GM06990 (cell line): ENCODE results near the gene ABCC11.

Experiments used
- DNase-seq: peaks from one replicate; pipeline ENCODE4 v3.0.0-alpha.2; 2011; ENCODE audit not compliant: insufficient read length; ENCODE audit errors: extremely low read depth
- H3K27me3 ChIP-seq: replicated peaks from 2 replicates; pipeline ENCODE4 v1.6.0; 2011; ENCODE audit warnings: low read length; ENCODE audit not compliant: control insufficient read depth, insufficient read depth
- H3K36me3 ChIP-seq: 2 replicates; pipeline ENCODE4 v1.5.1; 2011; ENCODE audit warnings: low read length; ENCODE audit not compliant: control insufficient read depth, insufficient read depth
- H3K4me3 ChIP-seq: replicated peaks from 2 replicates; pipeline ENCODE4 v1.5.1; 2011; ENCODE audit warnings: low read depth, mild to moderate bottlenecking, control low read depth, low read length
- TF ChIP-seq, protein P1 (sequence below): IDR thresholded peaks from 2 replicates; pipeline ENCODE4 v1.5.1; 2011; ENCODE audit warnings: low read length, control low read depth, mild to moderate bottlenecking, inconsistent platforms; ENCODE audit not compliant: insufficient read depth, poor library complexity, severe bottlenecking

The ABCC11 gene

DNA sequence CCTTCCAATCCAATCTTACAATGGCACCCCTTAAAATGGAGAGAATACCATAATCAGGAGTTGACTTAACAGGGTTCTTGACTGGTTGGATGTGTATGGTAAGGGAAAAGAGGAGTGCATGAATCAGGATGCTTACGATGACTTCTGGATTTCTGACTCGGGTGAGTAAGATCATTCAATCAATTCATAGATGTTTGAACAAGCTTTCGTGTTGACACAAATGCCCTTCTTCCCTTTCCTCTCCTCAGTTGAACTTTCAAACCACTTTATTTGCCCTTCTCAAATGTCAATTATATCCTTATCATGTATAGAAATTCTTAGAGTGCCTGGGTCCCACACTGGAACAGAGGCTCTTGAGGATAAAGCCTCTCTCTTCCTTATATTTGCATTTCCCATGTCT is 117.4 kb downstream of the ABCC11 start:
- peaks cover 1% of the 10 kb centered on the region; the same call in 1 of the 2 replicates for H3K27me3 ChIP-seq
- H3K4me3 ChIP-seq, result no peak overlapping the region
- DNase-seq, result no peak
- TF ChIP-seq, protein P1, sequence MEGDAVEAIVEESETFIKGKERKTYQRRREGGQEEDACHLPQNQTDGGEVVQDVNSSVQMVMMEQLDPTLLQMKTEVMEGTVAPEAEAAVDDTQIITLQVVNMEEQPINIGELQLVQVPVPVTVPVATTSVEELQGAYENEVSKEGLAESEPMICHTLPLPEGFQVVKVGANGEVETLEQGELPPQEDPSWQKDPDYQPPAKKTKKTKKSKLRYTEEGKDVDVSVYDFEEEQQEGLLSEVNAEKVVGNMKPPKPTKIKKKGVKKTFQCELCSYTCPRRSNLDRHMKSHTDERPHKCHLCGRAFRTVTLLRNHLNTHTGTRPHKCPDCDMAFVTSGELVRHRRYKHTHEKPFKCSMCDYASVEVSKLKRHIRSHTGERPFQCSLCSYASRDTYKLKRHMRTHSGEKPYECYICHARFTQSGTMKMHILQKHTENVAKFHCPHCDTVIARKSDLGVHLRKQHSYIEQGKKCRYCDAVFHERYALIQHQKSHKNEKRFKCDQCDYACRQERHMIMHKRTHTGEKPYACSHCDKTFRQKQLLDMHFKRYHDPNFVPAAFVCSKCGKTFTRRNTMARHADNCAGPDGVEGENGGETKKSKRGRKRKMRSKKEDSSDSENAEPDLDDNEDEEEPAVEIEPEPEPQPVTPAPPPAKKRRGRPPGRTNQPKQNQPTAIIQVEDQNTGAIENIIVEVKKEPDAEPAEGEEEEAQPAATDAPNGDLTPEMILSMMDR, result no peak
- no peaks in the 10 kb centered on the region for H3K36me3 ChIP-seq

DNA sequence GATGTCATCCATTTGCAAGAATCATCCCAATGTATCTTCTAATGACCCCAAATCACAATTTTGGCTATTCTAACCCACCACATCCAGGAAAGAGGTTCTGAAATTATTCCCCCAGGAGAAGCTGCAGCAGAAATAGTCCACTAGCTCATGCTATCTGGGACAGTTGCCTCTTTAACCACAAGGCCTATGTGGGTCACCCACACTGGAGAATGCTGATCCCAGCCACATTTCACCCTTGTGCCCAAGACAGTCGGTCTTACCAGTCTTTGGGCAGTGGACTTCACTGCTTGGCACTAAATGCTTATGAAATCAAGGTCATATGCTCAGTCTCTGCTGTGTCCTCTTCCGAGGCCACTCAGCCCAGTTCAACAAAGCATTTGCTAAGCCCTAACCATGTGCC is 118.6 kb downstream of the ABCC11 start:
- DNase-seq, result no peak
- Histone ChIP-seq H3K27me3 (peaks cover 1% of the 10 kb centered on the region; the same call in 1 of the 2 replicates), H3K36me3 (no peaks in the 10 kb centered on the region), H3K4me3 (no peak overlapping the region)
- TF ChIP-seq, protein P1, result no peak

DNA sequence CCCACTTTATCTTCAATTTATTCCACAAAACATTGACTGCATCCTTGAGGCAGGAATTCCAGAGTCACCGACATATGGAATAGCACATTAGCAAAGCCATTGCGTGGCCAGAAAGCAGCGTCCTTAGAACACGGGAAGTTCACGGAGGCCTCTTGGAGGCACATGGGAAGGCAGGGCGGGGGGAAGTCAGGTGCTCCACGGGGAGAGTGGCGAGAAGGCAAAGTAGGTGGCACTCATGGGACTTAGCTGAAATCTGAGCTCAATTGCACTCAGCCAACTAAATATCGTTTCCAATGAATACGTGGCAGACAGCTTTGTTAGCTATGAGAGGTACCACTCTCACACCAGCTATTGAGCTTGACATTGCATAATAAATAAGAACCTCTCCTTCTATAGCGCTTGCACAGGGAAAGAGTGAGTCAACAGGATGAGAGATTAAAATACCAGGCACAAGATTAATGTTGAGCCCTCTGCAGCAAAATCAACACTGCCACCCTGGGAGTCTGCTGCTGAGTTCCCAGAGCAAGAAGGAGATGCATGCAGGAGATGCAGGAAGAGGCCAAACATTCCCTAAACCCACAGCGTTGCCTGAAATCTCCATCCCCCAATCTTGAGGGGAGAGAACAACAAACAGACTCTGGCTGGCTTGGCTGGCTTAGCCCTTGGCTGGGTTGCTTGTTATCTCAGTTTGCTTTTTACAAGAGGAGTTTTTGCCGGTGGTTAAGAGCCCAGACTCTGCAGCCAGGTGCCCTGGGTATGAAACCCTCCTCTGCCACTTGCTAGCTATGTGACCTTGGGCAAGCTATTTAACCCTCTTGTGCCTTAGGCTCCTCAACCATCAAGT is 120.3 kb downstream of the ABCC11 start:
- TF ChIP-seq, protein P1, result no peak
- Histone ChIP-seq H3K27me3 (peaks cover 1% of the 10 kb centered on the region; the same call in 1 of the 2 replicates), H3K36me3 (no peaks in the 10 kb centered on the region), H3K4me3 (no peak overlapping the region)
- no peak for DNase-seq

DNA sequence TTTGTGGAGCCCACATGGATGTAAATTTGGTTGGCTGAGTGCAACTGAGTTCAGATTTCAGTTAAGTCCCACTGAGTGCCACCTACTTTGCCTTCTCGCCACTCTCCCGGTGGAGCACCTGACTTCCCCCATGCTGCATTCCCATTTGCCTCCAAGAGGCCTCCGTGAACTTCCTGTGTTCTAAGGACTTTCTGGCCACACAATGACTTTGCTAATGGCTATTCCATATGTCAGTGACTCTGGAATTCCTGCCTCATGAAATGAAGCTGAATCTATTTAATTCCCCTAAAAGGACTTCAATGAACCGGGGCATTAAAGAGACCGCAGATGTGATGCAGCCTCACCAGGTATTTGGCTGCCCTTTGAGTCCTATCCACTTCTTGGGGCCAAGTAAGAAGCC is 121.5 kb downstream of the ABCC11 start:
- H3K4me3 ChIP-seq, result no peak overlapping the region
- no peak for DNase-seq
- TF ChIP-seq, protein P1, result no peak
- H3K36me3 ChIP-seq, result no peaks in the 10 kb centered on the region
- peaks cover 1% of the 10 kb centered on the region; the same call in 1 of the 2 replicates for H3K27me3 ChIP-seq

DNA sequence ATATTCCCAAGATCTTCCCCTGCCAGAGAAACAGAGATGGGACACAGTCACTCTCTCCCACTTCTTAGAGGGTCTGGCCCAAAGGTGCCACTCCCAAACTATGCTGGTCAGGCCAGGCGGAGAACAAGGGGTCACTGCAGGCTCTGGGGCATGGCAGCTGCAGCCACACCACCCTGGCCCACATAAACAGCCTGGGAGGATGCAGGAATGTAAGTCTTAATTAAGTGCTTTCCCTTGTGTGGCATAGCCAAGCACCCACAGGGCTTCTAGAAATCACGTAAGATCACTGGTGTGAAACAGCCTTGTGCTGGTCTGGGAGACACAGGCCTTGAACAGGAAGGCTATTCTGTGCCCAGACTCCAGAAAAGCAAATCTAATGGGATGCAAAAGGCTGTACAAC is 123.1 kb downstream of the ABCC11 start:
- DNase-seq, result no peak
- H3K27me3 ChIP-seq, result peaks cover 1% of the 10 kb centered on the region; the same call in 1 of the 2 replicates
- no peaks in the 10 kb centered on the region for H3K36me3 ChIP-seq
- no peak overlapping the region for H3K4me3 ChIP-seq
- TF ChIP-seq, protein P1, result no peak
